PC-3 (cell line): ENCODE data around the gene ABCB8. TPM values are rescaled to one million over a fixed set of nuclear protein-coding genes. Genes with fewer than 3 reads are reported as not detected.

Experiments
- ATAC-seq: fragments of 200-7000 bp; cut with Tn5 transposase; 2 replicates; pipeline ENCODE4 v1.9.1; 2020; ENCODE audit warnings: mild to moderate bottlenecking, moderate library complexity
- BruUV-seq: library from RNA; stranded (reverse); fragments of 400-500 nt; replicated peaks from 2 replicates; lab custom pipeline; 2021; lab: Mats Ljungman, UMichigan
- CTCF ChIA-PET: fragments of 300-600 bp; sonication (Branson Sonifier 250); formaldehyde crosslinking; loops from one replicate; lab custom pipeline; 2022; ENCODE audit warnings: antibody characterized with exemption; lab: Charles Lee
- POLR2A ChIA-PET: fragments of 300-600 bp; sonication (Branson Sonifier 250); formaldehyde crosslinking; loops from one replicate; lab custom pipeline; 2022; ENCODE audit warnings: antibody characterized with exemption; ENCODE audit not compliant: unreplicated experiment; lab: Charles Lee
- DNase-seq: peaks from one replicate; pipeline ENCODE4 v3.0.0-alpha.2; 2015
- H2AFZ ChIP-seq: fragments of 300-600 bp; sonication (generic); 2 replicates; pipeline ENCODE4 v1.6.0; 2016; ENCODE audit warnings: antibody characterized with exemption, low read length
- H3F3A ChIP-seq: fragments of 300-600 bp; sonication (generic); one replicate; pipeline ENCODE4 v1.6.0; 2017; ENCODE audit warnings: antibody characterized with exemption, low read length, control low read depth, mild to moderate bottlenecking; ENCODE audit not compliant: unreplicated experiment
- H3K27ac ChIP-seq: fragments of 300-600 bp; sonication (generic); 2 replicates; pipeline ENCODE4 v1.5.1; 2016; ENCODE audit warnings: mild to moderate bottlenecking, low read length
- H3K27me3 ChIP-seq: fragments of 300-600 bp; sonication (generic); 2 replicates; pipeline ENCODE4 v1.6.1; 2016; ENCODE audit warnings: low read length, mixed read lengths
- H3K36me3 ChIP-seq: fragments of 300-600 bp; sonication (generic); 2 replicates; pipeline ENCODE4 v1.6.1; 2016; ENCODE audit warnings: low read depth, mixed run types, low read length, mixed read lengths
- H3K4me1 ChIP-seq: fragments of 300-600 bp; sonication (generic); 2 replicates; pipeline ENCODE4 v1.5.1; 2016; ENCODE audit warnings: low read length; ENCODE audit not compliant: insufficient read depth
- H3K4me2 ChIP-seq: fragments of 300-600 bp; sonication (generic); 2 replicates; pipeline ENCODE4 v1.6.0; 2016; ENCODE audit warnings: low read length
- H3K4me3 ChIP-seq: fragments of 300-600 bp; sonication (generic); 2 replicates; pipeline ENCODE4 v1.5.1; 2016; ENCODE audit warnings: mild to moderate bottlenecking, low read length, mixed read lengths
- H3K79me2 ChIP-seq: fragments of 300-600 bp; sonication (generic); 2 replicates; pipeline ENCODE4 v1.6.1; 2017; ENCODE audit warnings: low read length, mixed read lengths
- H3K9ac ChIP-seq: fragments of 300-600 bp; sonication (generic); 2 replicates; pipeline ENCODE4 v1.6.0; 2016; ENCODE audit warnings: mild to moderate bottlenecking, low read length
- H3K9me2 ChIP-seq: fragments of 300-600 bp; sonication (generic); replicated peaks from 2 replicates; pipeline ENCODE4 v1.6.1; 2016; ENCODE audit warnings: mixed run types, low read length, mixed read lengths
- H3K9me3 ChIP-seq: fragments of 300-600 bp; sonication (generic); 2 replicates; pipeline ENCODE4 v1.6.1; 2016; ENCODE audit warnings: low read length, mixed read lengths
- H4K20me1 ChIP-seq: fragments of 300-600 bp; sonication (generic); 2 replicates; pipeline ENCODE4 v1.6.1; 2016; ENCODE audit warnings: low read length, mixed read lengths
- EZH2 ChIP-seq: fragments of 300-600 bp; sonication (generic); IDR thresholded peaks from one replicate; pipeline ENCODE4 v1.6.1; 2017; ENCODE audit warnings: antibody characterized with exemption, mild to moderate bottlenecking, low read length; ENCODE audit not compliant: unreplicated experiment
- EZH2phosphoT487 ChIP-seq: fragments of 300-600 bp; sonication (generic); IDR thresholded peaks from 2 replicates; pipeline ENCODE4 v1.6.1; 2018; ENCODE audit warnings: mild to moderate bottlenecking, antibody characterized with exemption, low read length, borderline replicate concordance
- intact Hi-C: fragments of 100-400 bp; cut with micrococcal nuclease; formaldehyde crosslinking; loops from 2 replicates; pipeline ENCODE4 v1.9.0; 2023
- total RNA-seq: library from RNA; depleted of rRNA; stranded (reverse); fragments of >200 nt; gene quantifications from 2 replicates; pipeline ENCODE4 v1.2.3, GENCODE V29; 2014
- TF ChIP-seq, protein P1 (sequence below): fragments of 300-600 bp; sonication (generic); conservative IDR thresholded peaks from 2 replicates; pipeline ENCODE4 v1.5.1; 2017; ENCODE audit warnings: antibody characterized with exemption, low read depth, mild to moderate bottlenecking, low read length

ABCB8 gene
- total RNA-seq, 1 experiment from 2014 or later: 58.4 TPM

DNA sequence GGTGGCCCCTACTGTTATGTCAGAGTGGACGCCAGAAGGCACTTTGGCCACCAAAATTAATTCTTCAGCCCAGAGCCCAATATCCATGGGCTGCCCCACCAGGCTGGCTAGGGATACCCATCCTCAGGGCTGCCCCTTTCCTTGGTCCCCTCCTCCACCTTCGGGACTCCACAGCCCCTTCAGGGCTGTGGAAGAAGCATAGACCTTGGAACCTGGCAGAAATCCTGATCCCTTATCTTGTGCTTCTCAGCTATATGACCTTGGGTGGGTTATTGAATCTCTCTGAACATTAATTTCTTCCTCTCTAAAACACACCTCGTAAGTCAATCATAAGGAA is 55.5 kb downstream of the ABCB8 start:
- DNase-seq (no peak), ATAC-seq (no peak)
- Histone ChIP-seq H3K9ac (peak overlapping the region; percentile 98), H3K36me3 (no peaks in the 10 kb centered on the region; the same call in 1 of the 2 replicates), H3F3A (no peaks in the 10 kb centered on the region), H3K4me3 (peak overlapping the region; percentile 91), H3K4me2 (peak overlapping the region; percentile 95), H3K79me2 (peaks cover 55% of the 10 kb centered on the region), H2AFZ (peak overlapping the region; percentile 97), H4K20me1 (no peaks in the 10 kb centered on the region), H3K4me1 (peaks cover 52% of the 10 kb centered on the region), H3K9me3 (no peaks in the 10 kb centered on the region), H3K27me3 (no peaks in the 10 kb centered on the region), H3K27ac (no peak overlapping the region), H3K9me2 (no peaks in the 10 kb centered on the region)
- intact Hi-C loops: no loop called here
- ChIA-PET POLR2A (interaction anchor here (0.7 kb wide), 1 partner anchor 21 kb away, joined by 23 read pairs; no protein-coding TSS in a partner anchor), CTCF (no interaction called here)
- no TSS peak for BruUV-seq
- no peak for TF ChIP-seq EZH2phosphoT487
- TF ChIP-seq EZH2: no peak
- TF ChIP-seq, protein P1, sequence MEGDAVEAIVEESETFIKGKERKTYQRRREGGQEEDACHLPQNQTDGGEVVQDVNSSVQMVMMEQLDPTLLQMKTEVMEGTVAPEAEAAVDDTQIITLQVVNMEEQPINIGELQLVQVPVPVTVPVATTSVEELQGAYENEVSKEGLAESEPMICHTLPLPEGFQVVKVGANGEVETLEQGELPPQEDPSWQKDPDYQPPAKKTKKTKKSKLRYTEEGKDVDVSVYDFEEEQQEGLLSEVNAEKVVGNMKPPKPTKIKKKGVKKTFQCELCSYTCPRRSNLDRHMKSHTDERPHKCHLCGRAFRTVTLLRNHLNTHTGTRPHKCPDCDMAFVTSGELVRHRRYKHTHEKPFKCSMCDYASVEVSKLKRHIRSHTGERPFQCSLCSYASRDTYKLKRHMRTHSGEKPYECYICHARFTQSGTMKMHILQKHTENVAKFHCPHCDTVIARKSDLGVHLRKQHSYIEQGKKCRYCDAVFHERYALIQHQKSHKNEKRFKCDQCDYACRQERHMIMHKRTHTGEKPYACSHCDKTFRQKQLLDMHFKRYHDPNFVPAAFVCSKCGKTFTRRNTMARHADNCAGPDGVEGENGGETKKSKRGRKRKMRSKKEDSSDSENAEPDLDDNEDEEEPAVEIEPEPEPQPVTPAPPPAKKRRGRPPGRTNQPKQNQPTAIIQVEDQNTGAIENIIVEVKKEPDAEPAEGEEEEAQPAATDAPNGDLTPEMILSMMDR: no peak

DNA sequence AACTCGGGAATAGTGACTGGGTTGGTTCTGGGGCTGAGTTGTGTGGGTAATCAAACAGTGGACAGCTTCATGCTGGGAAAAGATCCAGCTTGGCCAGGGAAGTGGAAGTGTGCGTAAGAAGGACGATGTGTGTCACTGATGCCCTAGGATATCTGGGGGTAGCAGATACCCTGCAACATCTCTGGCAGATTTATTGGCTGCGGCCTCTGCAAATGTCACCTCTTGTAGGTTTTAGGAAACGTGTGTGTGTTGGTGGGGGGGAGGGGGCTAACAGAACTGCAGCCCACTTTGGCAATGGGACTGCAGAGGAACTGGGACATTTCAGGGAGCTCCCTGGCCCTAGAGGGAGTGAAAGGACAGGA is 57.1 kb downstream of the ABCB8 start:
- Histone ChIP-seq H3K79me2 (peaks cover 55% of the 10 kb centered on the region), H3K27ac (no peak overlapping the region), H3K4me3 (peak overlapping the region; percentile 66), H3K4me1 (peaks cover 55% of the 10 kb centered on the region), H2AFZ (peak overlapping the region; percentile 84; the same call in 1 of the 2 replicates), H4K20me1 (peaks cover 4% of the 10 kb centered on the region; the same call in 1 of the 2 replicates), H3F3A (no peaks in the 10 kb centered on the region), H3K9ac (no peak overlapping the region), H3K9me2 (no peaks in the 10 kb centered on the region), H3K36me3 (no peaks in the 10 kb centered on the region), H3K27me3 (no peaks in the 10 kb centered on the region), H3K4me2 (peak overlapping the region; percentile 94), H3K9me3 (no peaks in the 10 kb centered on the region)
- ChIA-PET CTCF (interaction anchor here (0.5 kb wide), 1 partner anchor 146 kb away, joined by 10 read pairs; no protein-coding TSS in a partner anchor), POLR2A (no interaction called here)
- no TSS peak for BruUV-seq
- no peak for TF ChIP-seq EZH2phosphoT487
- TF ChIP-seq EZH2: no peak
- TF ChIP-seq, protein P1: no peak
- ATAC-seq (no peak), DNase-seq (no peak)
- intact Hi-C loops: no loop called here

DNA sequence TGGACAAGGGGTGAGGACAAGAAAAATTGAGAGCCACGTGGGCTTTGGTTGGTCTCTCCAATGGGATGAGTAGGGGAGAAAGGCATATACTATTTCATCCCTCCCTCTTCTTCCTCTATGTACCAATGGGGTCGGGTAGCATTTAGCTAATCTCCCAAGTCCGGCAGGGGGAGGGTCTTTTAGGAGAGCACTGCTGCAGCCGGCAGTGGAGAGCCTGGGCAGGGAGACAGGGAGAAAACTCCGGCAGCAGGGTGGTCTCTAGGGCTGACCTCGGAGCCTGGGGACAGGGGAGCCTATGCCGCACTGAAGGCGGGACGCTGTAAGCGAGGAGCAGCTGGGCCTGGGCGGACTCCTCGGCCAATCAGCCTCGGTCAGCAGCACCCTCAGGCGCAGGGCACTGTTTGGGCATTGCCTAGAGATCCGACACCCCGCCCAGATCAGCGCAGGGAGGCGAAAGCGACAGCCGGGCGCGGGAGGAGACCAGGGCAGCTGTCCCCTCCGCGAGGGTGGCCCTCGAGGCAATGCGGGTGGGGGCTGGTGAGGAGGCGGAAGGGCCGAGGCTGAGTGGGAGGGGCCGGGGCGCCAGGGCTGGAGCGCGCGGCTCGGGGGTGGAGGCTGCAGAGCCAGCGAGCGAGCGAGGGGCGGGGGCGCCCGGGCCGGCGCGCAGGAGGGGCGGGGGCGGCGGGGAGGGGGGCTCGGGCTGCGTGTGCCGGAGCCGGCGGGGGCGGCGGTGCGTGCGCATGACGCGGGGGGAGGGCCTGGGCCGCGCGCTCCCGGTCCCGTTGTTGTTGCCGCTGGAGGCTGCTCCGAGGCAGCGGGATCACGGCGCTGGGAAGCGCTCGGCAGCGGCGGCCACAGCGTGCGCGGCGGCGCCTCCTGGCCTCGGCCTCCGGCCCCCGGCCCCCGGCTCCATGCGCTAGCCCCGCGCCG is 57.7 kb downstream of the ABCB8 start, which contains the start of gene AGAP3:
AGAP3 (plus strand) TSS at position 785 of the 930 bp plus-strand sequence. CDS start 267 bp downstream, outside the sequence.
- Histone ChIP-seq H3K9me2 (no peaks in the 10 kb centered on the region), H3K4me1 (peaks cover 54% of the 10 kb centered on the region), H3K9ac (peak within 1 kb of the TSS; percentile 87), H3K4me2 (peak within 1 kb of the TSS; percentile 100), H3K27ac (peak within 1 kb of the TSS; percentile 42), H4K20me1 (peaks cover 4% of the 10 kb centered on the region; the same call in 1 of the 2 replicates), H3K4me3 (peak within 1 kb of the TSS; percentile 99), H3K27me3 (no peaks in the 10 kb centered on the region), H3F3A (no peaks in the 10 kb centered on the region), H3K9me3 (no peaks in the 10 kb centered on the region), H3K36me3 (no peaks in the 10 kb centered on the region), H3K79me2 (peaks cover 59% of the 10 kb centered on the region), H2AFZ (peak within 1 kb of the TSS; percentile 84)
- DNase-seq (peak; percentile 71), ATAC-seq (peak; percentile 44)
- intact Hi-C loops: loop anchor here (1.0 kb wide), 1 partner anchor 28 kb away; no protein-coding TSS in a partner anchor
- POLR2A ChIA-PET: no interaction called here
- no TSS peak for BruUV-seq
- TF ChIP-seq EZH2phosphoT487 (no peak), EZH2 (no peak)
- TF ChIP-seq, protein P1: no peak
- CTCF ChIA-PET: no interaction called here
